C4-2B (cell line): Measurements from ENCODE around the gene MTMR2.
A peak's percentile ranks its signal among the peaks of the same experiment; 100 is the strongest.

Experiments used
- H3K27ac ChIP-seq: fragments of 450-650 bp; 2 replicates; pipeline ENCODE4 v1.5.1; 2017
- CTCF ChIP-seq: fragments of 450-650 bp; conservative IDR thresholded peaks from 2 replicates; pipeline ENCODE4 v1.5.1; 2017; ENCODE audit warnings: mild to moderate bottlenecking
- ZFX ChIP-seq: fragments of 450-650 bp; IDR thresholded peaks from 2 replicates; pipeline ENCODE4 v1.6.1; 2017

MTMR2 gene

DNA sequence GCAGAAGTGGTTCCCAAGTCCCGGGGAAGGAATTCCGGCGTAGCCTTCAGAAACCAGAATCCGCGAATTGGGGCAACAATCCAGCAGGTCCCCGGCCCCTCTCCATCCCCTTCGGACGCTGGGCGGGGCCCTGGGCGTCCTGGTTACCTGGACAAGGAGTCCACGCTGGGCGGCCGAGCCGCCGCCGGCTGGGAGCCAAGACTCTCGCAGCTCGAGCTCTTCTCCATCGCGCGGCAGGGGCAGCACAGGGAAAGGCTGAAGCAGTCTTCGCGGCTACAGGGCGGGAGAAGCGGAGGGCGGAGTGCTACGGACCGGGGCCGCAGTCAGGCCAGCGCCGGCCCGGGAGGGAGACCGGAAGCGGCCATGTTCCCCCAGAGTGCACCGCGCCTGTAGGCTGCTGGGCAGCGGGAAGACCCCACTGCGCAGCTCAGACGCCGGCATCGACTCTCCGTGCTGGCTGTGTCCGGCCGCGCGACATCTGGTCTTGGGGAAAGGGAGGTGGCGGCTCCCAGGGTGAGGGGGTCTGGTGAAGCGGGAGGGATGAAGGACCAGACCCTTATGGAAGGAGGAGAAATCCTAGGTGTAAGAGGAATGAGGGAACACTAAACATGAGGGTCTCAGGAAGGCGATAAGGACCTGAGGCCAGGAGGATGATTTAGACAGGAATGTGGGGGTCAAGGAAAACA, at the start of gene MTMR2:
TSS of gene MTMR2 (minus strand) at position 380 of the 686 bp plus-strand sequence. CDS start at position 227, 153 bp downstream.
- H3K27ac ChIP-seq: peak within 1 kb of the TSS; percentile 77
- TF ChIP-seq CTCF (no peak), ZFX (peak; percentile 76)

DNA sequence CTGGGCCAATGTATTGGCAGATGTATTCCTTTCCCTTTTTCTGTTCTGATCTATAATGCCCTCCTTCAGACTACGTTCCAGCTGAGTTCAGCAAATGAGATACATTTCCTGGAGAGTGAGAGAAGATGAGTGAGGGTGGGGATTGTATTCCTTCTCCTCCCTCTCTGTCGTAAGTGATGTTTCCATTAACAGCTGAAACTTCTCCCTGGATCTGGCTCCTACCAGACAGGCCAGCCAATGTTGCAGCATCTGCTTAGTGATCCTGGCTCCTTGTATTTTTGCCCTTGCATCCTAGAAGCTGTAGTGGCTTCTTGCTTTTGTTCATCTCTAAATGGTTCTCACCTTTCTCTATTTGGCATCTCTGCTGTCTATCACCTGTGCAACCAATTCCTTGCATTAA, 48.2 kb upstream of the MTMR2 start:
- TF ChIP-seq CTCF: no peak
- H3K27ac ChIP-seq: no peak overlapping the region

GRCh38 chr11:95968585-95968984, 44.7 kb upstream of the MTMR2 start:
- TF ChIP-seq ZFX (no peak), CTCF (peak; percentile 43)
- no peak overlapping the region for H3K27ac ChIP-seq

DNA sequence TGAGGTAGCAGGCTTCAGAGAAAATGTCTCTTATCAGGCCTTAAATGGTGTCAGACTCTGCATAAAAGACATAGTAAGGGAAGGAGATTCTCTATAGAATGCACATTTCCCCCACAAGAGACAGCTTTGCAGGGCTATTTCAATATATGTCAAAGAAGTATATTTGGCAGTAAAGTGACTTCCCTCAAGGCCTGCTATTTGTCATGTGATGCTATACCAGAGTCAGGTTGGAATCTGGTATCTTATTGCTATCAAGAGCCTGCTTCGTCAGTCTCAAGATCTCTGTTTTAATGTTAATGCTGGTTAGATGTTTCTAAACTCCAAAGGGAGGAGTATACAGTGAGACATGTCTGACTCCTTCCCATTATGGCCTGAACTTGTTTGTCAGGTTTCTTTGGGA, 40.4 kb upstream of the MTMR2 start:
- TF ChIP-seq CTCF (no peak), ZFX (no peak)
- no peak overlapping the region for H3K27ac ChIP-seq

DNA sequence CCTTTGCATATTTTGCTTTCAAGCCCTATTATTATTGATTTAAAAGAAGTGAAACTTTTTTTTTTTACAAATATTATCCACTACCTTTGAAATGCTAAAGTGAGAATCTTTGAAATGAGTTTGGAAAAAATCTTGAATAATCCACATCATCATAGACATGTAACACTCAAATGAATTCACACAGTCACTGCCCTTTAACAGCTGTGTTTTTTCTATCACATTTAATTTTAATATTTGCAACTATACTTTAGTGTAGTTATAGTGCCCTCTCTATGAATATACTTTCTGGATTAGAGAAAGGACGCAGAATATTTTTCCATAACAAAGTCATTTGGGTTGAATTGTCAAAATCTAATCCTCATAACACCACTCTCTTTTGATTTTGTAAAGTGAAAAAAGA, 37.9 kb upstream of the MTMR2 start:
- TF ChIP-seq ZFX: no peak
- TF ChIP-seq CTCF: no peak
- no peak overlapping the region for H3K27ac ChIP-seq

DNA sequence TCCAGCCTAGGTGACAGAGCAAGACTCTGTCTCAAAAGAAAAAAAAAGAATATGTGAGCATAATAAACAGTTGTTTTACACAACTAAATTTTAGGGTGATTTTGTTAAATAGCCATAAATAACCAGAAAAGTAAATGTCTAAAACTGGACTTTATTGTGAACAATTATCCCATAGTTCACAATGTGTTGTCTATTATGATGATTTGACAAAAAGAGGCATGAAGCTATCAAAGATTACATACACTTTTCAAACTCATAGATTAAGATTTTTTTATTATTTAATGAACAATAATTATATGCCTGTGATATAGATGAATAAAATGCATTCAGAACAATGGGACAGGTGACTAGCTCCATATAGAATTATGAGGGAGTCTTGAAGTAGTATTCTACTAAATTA, 27.0 kb upstream of the MTMR2 start:
- no peak overlapping the region for H3K27ac ChIP-seq
- TF ChIP-seq CTCF (no peak), ZFX (no peak)

DNA sequence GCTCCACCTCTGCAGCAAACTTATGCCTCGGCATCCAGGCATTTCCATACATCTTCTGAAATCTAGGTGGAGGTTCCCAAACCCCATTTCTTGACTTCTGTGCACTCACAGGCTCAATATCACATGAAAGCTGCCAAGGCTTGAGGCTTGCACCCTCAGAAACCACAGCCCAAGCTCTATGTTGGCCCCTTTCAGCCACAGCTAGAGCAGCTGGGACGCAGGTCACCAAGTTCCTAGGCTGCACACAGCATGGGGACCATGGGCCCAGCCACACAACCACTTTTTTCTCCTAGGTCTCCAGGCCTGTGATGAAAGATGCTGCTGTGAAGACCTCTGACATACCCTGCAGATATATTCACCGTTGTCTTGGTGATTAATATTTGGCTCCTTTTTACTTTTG, 24.7 kb upstream of the MTMR2 start:
- no peak overlapping the region for H3K27ac ChIP-seq
- no peak for TF ChIP-seq CTCF
- TF ChIP-seq ZFX: no peak
